Aorta (tissue), 5 donors: Measurements from ENCODE around the gene TMEFF1. TPM values are rescaled to one million over a fixed set of nuclear protein-coding genes. Genes with fewer than 3 reads are reported as not detected.

Experiments used
- ATAC-seq: fragments of 200-7000 bp; cut with Tn5 transposase; one replicate; pipeline ENCODE4 v1.9.1; 2022; ENCODE audit warnings: moderate library complexity; ENCODE audit not compliant: low FRiP score
- DNase-seq, 2 donors: peaks; one replicate each; pipeline ENCODE4 v3.0.0-alpha.2; 2020
- H3K27ac ChIP-seq, 2 donors: one replicate each; pipeline ENCODE4 v1.5.1; 2013; ENCODE audit warnings: low read length in 2 of 2, mild to moderate bottlenecking in 2 of 2, moderate library complexity in 2 of 2, control low read depth in 1 of 2, inconsistent platforms in 1 of 2, low read depth in 1 of 2
- H3K27me3 ChIP-seq, 2 donors: one replicate each; pipeline ENCODE4 v1.6.1; 2013; ENCODE audit warnings: control low read depth in 1 of 2, low read length in 1 of 2, mild to moderate bottlenecking in 1 of 2, moderate library complexity in 1 of 2; ENCODE audit not compliant: insufficient read depth in 2 of 2, control insufficient read depth in 1 of 2
- H3K36me3 ChIP-seq, 2 donors: one replicate each; pipeline ENCODE4 v1.6.1; 2013; ENCODE audit warnings: control low read depth in 1 of 2, low read length in 1 of 2, mild to moderate bottlenecking in 1 of 2; ENCODE audit not compliant: insufficient read depth in 2 of 2, control insufficient read depth in 1 of 2
- H3K4me1 ChIP-seq, 2 donors: one replicate each; pipeline ENCODE4 v1.6.1; 2013; ENCODE audit warnings: low read length in 2 of 2, control low read depth in 1 of 2, mild to moderate bottlenecking in 1 of 2, moderate library complexity in 1 of 2; ENCODE audit not compliant: insufficient read depth in 2 of 2, control insufficient read depth in 1 of 2
- H3K4me3 ChIP-seq, 2 donors: one replicate each; pipeline ENCODE4 v1.5.1; 2013; ENCODE audit warnings: low read length in 2 of 2, control low read depth in 1 of 2, mild to moderate bottlenecking in 1 of 2
- H3K9me3 ChIP-seq: one replicate; pipeline ENCODE4 v1.6.1; 2013; ENCODE audit warnings: mild to moderate bottlenecking, low read length; ENCODE audit not compliant: control insufficient read depth
- WGBS, 2 donors: extraction: QIAGEN DNeasy Blood & Tissue Kit; methylation state at CpG; one replicate each; pipeline ENCODE4 v1.1.7; 2013; 5-methylcytosine and 5-hydroxymethylcytosine counted together
- intact Hi-C, 2 donors: fragments of 100-400 bp; cut with DNase I; formaldehyde crosslinking; loops; one replicate each; pipeline versions ENCODE4 v1.14.2 to v1.15.0; 2022
- polyA plus RNA-seq, 2 donors: library from polyadenylated mRNA; stranded (reverse); fragments of 200-250 nt; gene quantifications; one replicate each; pipeline ENCODE4 v1.2.3, GENCODE V29; 2013
- total RNA-seq, 2 donors: library from RNA; stranded (reverse); fragmentation: NEBNext Ultra II Directional; extraction: Animal tissue kit (Norgen Biotek cat#: 25700); gene quantifications; one replicate each; pipeline ENCODE4 v1.2.1, GENCODE V29; 2021
- donor health status: healthy with polysubstance abuse.
- donor health status: Bipolar disorder and iron deficiency.
- donor health status: DM: no; HTN: no; CAD: no.
- donor health status: DM: no; HTN: no; CAD: no.
- donor health status: DM: yes; HTN: yes; CAD: no.

TMEFF1 gene
- total and polyA plus RNA-seq, 4 donors: 0.27 to 0.78 TPM; not detected in 2

DNA sequence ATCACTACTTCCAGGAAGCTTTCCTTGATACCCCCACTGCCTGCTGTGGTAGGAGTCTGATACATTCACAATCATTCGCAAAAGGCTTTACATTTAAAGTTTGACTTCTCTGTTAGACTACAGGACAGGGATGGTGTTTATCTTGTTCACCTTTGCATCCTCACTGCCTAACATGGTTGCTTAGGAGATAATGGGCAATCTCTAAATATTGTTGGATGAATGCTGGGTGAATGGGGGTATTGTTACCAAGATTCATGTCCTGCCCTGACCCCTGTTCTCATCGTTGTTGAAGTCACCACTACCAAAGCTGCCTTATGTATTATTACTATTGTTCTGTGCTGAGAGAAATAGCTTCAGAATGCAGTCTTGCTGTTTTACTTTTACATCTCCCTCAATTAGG is 7.7 kb upstream of the TMEFF1 start:
- intact Hi-C loops: no loop called here
- Histone ChIP-seq H3K27me3 (no peaks in the 10 kb centered on the region), H3K4me3 (no peak overlapping the region), H3K9me3 (no peaks in the 10 kb centered on the region), H3K4me1 (no peaks in the 10 kb centered on the region), H3K27ac (no peak overlapping the region), H3K36me3 (no peaks in the 10 kb centered on the region)
- ATAC-seq (no peak), DNase-seq (no peak)
- 84 to 92% methylated on average over 2 of the region's 2 CpGs for WGBS, 2 donors

- H3K27me3 ChIP-seq: no peaks in the 10 kb centered on the region
- ATAC-seq: no peak
These were observed 7.2 kb upstream of the TMEFF1 start for GRCh38 chr9:100465761-100466160.

DNA sequence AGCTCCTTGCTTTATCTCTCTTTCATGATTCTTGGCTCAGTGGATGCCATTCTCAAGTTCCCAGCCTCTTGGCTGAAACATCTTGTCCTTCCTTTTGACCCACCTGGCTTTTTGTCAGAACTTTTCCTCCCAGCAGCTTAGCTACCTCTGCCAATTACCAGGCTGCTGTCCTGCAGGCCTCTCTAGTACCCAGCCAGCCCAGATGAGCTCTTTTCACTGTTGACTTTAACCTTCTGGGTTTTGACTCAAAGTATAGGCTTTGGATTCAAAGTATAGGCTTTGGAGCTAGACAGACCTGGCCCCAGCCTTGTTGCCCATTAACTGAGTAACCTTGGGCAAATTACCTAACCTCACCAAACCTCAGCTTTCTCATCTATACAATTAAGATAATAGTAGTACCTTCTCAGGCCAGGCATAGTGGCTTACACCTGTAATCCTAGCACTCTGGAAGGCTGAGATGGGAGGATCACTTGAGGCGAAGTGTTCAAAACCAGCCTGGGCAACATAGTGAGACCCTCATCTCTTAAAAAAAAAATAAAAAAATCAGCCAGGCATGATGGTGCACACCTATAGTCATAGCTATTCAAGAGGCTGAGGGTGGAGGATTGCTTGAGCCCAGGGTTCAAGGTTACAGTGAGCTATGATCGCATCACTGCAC is 6.6 kb upstream of the TMEFF1 start:
- no peaks in the 10 kb centered on the region for H3K36me3 ChIP-seq
- no peaks in the 10 kb centered on the region for H3K4me1 ChIP-seq
- no peak overlapping the region for H3K4me3 ChIP-seq
- H3K9me3 ChIP-seq: no peaks in the 10 kb centered on the region
- WGBS, 2 donors: 92 to 98% methylated on average over 2 of the region's 2 CpGs
- no peak overlapping the region for H3K27ac ChIP-seq
- ATAC-seq (no peak), DNase-seq (no peak)
- H3K27me3 ChIP-seq: no peaks in the 10 kb centered on the region
- intact Hi-C loops: no loop called here

More at GRCh38 chr9:100465761-100466160, 7.2 kb upstream of the TMEFF1 start:
- intact Hi-C loops: no loop called here
- no peaks in the 10 kb centered on the region for H3K36me3 ChIP-seq
- H3K4me1 ChIP-seq: no peaks in the 10 kb centered on the region
- H3K9me3 ChIP-seq: no peaks in the 10 kb centered on the region
- no peak overlapping the region for H3K27ac ChIP-seq
- WGBS, 2 donors: 98 to 100% methylated on average over 1 of the region's 1 CpG
- no peak for DNase-seq
- no peak overlapping the region for H3K4me3 ChIP-seq

GRCh38 chr9:100466829-100467221 is 6.1 kb upstream of the TMEFF1 start:
- no peaks in the 10 kb centered on the region for H3K4me1 ChIP-seq
- H3K9me3 ChIP-seq: no peaks in the 10 kb centered on the region
- no peaks in the 10 kb centered on the region for H3K36me3 ChIP-seq
- intact Hi-C loops: no loop called here
- H3K27me3 ChIP-seq: no peaks in the 10 kb centered on the region
- DNase-seq (no peak), ATAC-seq (no peak)
- no peak overlapping the region for H3K4me3 ChIP-seq
- 89 to 92% methylated on average over 1 of the region's 1 CpG for WGBS, 2 donors
- H3K27ac ChIP-seq: no peak overlapping the region

- Histone ChIP-seq H3K4me1 (no peaks in the 10 kb centered on the region), H3K4me3 (no peak overlapping the region), H3K9me3 (no peaks in the 10 kb centered on the region), H3K27me3 (no peaks in the 10 kb centered on the region), H3K27ac (no peak overlapping the region), H3K36me3 (no peaks in the 10 kb centered on the region)
- 96 to 98% methylated on average over 6 of the region's 6 CpGs for WGBS, 2 donors
- intact Hi-C loops: no loop called here
- DNase-seq (no peak), ATAC-seq (no peak)
These were observed 4.9 kb upstream of the TMEFF1 start for GRCh38 chr9:100468041-100468440.

- DNase-seq (no peak), ATAC-seq (no peak)
- intact Hi-C loops: no loop called here
- H3K9me3 ChIP-seq: no peaks in the 10 kb centered on the region
- H3K27me3 ChIP-seq: no peaks in the 10 kb centered on the region
- no peak overlapping the region for H3K4me3 ChIP-seq
- no peak overlapping the region for H3K27ac ChIP-seq
- 84% methylated on average over 3 of the region's 3 CpGs for WGBS, 2 donors
- H3K36me3 ChIP-seq: no peaks in the 10 kb centered on the region
- H3K4me1 ChIP-seq: no peaks in the 10 kb centered on the region
These were observed 681 bp upstream of the TMEFF1 start for GRCh38 chr9:100472268-100472667.

DNA sequence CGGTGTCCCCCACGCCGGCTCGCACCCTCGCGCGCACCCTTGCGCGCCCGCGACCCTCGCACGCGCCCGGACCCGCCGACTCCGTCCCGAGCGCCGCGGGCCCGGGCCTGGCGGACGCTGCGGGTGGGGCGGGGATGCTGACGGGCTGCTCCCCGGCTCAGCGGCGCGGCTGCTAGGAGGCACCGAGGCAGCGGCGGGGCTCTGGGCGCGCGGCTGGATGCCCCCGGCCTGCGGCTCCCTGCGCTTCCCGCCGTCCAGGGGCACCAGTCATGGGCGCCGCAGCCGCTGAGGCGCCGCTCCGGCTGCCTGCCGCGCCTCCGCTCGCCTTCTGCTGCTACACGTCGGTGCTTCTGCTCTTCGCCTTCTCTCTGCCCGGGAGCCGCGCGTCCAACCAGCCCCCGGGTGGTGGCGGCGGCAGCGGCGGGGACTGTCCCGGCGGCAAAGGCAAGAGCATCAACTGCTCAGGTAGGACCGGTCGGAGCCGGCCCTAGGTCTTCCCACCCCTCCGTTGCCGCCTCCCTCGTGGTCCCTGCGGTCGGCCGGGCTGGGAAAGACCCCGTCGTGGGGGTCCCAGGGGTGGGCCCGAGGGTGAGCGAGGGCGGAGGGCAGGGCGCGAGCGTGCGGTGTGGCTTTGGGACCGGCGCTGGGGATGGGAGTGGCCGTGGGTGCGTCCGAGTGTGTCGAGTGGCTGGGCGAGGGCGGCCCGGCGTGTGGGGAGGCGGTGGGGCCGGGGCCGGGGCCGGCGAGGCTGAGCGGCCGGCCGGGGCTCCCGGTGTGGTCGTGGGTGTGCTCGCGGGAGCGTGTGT is 530 bp downstream of the TMEFF1 start:
- 1% methylated on average over 59 to 108 of the region's 108 CpGs for WGBS, 2 donors
- Histone ChIP-seq H3K4me3 (peak overlapping the region; percentile 28 to 72), H3K27ac (no peak overlapping the region), H3K4me1 (no peaks in the 10 kb centered on the region), H3K27me3 (no peaks in the 10 kb centered on the region), H3K36me3 (no peaks in the 10 kb centered on the region), H3K9me3 (no peaks in the 10 kb centered on the region)
- peak; percentile 47 to 78 for DNase-seq
- ATAC-seq: peak; percentile 45
- intact Hi-C loops: no loop called here

DNA sequence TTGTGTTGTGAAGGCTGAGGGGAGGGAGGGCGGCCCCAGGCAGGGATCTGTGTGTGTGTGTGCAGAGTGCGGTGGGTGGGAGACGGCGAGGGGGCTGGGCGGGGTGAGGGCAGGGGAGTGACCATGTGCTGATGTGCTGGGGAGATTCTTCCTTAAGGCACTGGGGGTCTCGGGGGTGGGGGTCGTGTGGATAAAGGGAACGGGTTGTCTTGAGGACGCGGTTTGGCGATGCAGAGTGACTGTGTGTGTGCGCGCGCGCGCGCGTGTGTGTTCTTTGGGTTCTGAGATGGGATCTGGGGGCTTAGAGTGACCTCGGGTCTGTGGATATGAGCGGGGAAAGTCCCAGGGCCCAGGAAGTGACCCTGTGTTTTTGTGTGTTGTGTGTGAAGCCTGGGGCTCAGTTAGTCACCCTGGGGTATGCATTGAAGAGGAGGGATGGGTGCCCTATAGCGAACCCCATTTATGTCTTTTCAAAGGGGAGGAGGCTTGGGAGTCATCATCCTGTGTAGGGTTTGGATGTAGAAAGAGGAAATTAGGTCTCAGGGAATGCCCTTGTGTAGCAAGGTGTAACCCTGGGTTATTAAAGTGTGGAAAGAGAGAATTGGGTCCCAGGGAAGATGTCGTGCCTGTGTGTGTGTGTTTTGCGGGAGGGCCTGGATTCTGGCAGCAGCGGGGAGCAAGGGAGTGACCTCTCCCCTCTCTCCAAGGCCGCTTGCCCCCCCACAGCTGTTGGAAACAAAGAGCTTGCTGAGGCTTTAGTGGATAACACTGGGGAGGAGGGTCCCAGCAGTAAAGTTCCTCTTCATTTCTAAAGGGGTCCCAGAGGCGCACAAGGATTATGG is 1.4 kb downstream of the TMEFF1 start:
- Histone ChIP-seq H3K9me3 (no peaks in the 10 kb centered on the region), H3K27ac (no peak overlapping the region), H3K36me3 (no peaks in the 10 kb centered on the region), H3K4me1 (no peaks in the 10 kb centered on the region), H3K27me3 (no peaks in the 10 kb centered on the region), H3K4me3 (peak overlapping the region; percentile 28 to 72)
- intact Hi-C loops: no loop called here
- peak; percentile 7 for ATAC-seq
- DNase-seq: no peak
- WGBS, 2 donors: 34 to 37% methylated on average over 26 of the region's 26 CpGs
